SK-N-SH (cell line): Measurements from ENCODE around the gene ASB15.

Experiments
- CTCF ChIP-seq: fragments of 200-600 bp; sonication (generic); IDR thresholded peaks from 2 replicates; pipeline ENCODE4 v1.6.1; 2017; ENCODE audit warnings: antibody characterized with exemption, mild to moderate bottlenecking, moderate library complexity
- GABPA ChIP-seq: IDR thresholded peaks from 2 replicates; pipeline ENCODE4 v1.4.0; 2012; ENCODE audit warnings: low read depth, mild to moderate bottlenecking
- GATA2 ChIP-seq: sonication (generic); formaldehyde crosslinking; IDR thresholded peaks from 2 replicates; pipeline ENCODE4 v1.5.0; 2020; ENCODE audit warnings: mild to moderate bottlenecking, missing genetic modification reagents
- POLR2AphosphoS5 ChIP-seq: IDR thresholded peaks from 2 replicates; pipeline ENCODE4 v1.6.1; 2012; ENCODE audit warnings: low read depth, low read length
- RAD21 ChIP-seq: IDR thresholded peaks from 2 replicates; pipeline ENCODE4 v1.6.1; 2012; ENCODE audit warnings: mild to moderate bottlenecking, low read length
- TAF1 ChIP-seq: IDR thresholded peaks from 2 replicates; pipeline ENCODE4 v1.6.1; 2012; ENCODE audit warnings: low read depth, mild to moderate bottlenecking, low read length, moderate library complexity, borderline replicate concordance
- USF2 ChIP-seq: fragments of 150-350 bp; IDR thresholded peaks from 2 replicates; pipeline ENCODE4 v1.6.1; 2017; ENCODE audit warnings: antibody characterized with exemption, low read length, low read depth, borderline replicate concordance

- TF ChIP-seq CTCF = no peak
- peak; percentile 24; the same call in 1 of the 2 replicates for TF ChIP-seq GATA2 (CRISPR knock-in tag)
- TF ChIP-seq RAD21 = no peak
- TF ChIP-seq TAF1 = no peak
- TF ChIP-seq USF2 = no peak
- TF ChIP-seq POLR2AphosphoS5 = no peak
- no peak for TF ChIP-seq GABPA
These were observed 43.2 kb upstream of the ASB15 start for GRCh38 chr7:123558289-123558874.
